Mucosa of stomach (tissue), 1 donor: Measurements from ENCODE around the gene GRK6.
"Not testable (repeated sequence)": the region's sequence is repeated elsewhere in the genome, so short reads cannot be mapped to it uniquely, and the experiment has no call there.

Source experiments
- H3K27me3 ChIP-seq: one replicate; pipeline ENCODE4 v1.7.0; 2013; ENCODE audit warnings: mild to moderate bottlenecking, low read length; ENCODE audit not compliant: control insufficient read depth, insufficient read depth
- H3K36me3 ChIP-seq: one replicate; pipeline ENCODE4 v1.7.0; 2013; ENCODE audit warnings: low read length; ENCODE audit not compliant: control insufficient read depth, insufficient read depth
- H3K4me1 ChIP-seq: one replicate; pipeline ENCODE4 v1.7.0; 2013; ENCODE audit warnings: mild to moderate bottlenecking, low read length; ENCODE audit not compliant: control insufficient read depth, insufficient read depth
- H3K4me3 ChIP-seq: one replicate; pipeline ENCODE4 v1.7.0; 2013; ENCODE audit warnings: low read length
- H3K9ac ChIP-seq: one replicate; pipeline ENCODE4 v1.7.0; 2013; ENCODE audit warnings: mild to moderate bottlenecking, low read length, moderate library complexity
- H3K9me3 ChIP-seq: one replicate; pipeline ENCODE4 v1.7.0; 2013; ENCODE audit warnings: mild to moderate bottlenecking, low read length, moderate library complexity; ENCODE audit not compliant: control insufficient read depth
- donor health status: Pancreatic carcinoma.

The GRK6 gene

DNA sequence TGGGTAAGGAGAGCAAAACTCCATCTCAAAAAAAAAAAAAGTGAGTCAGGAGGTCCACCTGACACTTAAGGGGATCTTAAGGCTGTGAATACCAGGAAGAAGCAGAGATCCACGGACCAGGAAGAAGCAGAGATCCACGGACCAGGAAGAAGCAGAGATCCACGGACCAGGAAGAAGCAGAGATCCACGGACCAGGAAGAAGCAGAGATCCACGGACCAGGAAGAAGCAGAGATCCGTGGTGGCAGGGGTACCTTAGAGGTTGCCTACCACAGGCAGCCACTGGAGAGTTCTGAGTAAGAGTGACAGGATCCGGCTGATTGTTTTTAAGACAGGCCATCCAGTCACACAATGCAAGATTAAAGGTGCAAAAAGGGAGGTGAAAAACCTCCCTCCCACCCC is 6.0 kb upstream of the GRK6 start:
- H3K36me3 ChIP-seq, H3K27me3 ChIP-seq, H3K4me3 ChIP-seq, H3K4me1 ChIP-seq, H3K9ac ChIP-seq, H3K9me3 ChIP-seq: not testable (repeated sequence)

DNA sequence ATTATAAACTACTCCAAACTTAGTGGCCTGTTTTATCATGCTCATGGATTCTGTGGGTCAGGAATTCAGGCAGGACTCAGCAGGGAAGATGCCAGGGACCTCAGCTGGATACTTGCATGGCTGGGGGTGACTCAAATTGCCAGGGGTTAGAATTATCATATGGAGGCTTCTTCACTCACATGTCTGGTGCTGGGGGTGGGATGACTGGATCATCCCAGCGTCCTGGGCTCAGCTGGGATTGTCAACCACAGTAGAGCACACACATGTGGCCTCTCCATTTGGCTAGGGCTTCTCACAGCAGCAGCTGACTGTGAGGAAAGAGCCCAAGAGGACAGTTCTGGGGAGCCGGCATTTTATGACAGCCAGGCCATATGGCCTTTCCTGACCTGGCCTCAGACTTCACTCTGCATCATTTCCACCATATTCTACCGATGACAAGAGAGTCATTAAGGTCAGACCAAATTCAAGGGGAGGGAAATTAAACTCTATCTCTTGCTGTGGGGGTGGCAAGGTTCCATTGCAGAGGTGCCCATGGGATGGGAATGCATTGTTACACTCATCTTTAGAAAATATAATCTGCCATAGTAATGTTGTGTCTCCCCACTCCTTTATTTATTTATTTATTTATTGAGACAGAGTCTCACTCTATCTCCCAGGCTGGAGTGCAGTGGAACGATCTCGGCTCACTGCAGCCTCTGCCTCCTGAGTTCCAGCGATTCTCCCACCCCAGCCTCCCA is 5.2 kb upstream of the GRK6 start:
- Histone ChIP-seq H3K9me3 (no peaks in the 10 kb centered on the region), H3K27me3 (no peaks in the 10 kb centered on the region), H3K4me1 (peaks cover 8% of the 10 kb centered on the region), H3K36me3 (no peaks in the 10 kb centered on the region), H3K4me3 (no peak overlapping the region), H3K9ac (no peak overlapping the region)

DNA sequence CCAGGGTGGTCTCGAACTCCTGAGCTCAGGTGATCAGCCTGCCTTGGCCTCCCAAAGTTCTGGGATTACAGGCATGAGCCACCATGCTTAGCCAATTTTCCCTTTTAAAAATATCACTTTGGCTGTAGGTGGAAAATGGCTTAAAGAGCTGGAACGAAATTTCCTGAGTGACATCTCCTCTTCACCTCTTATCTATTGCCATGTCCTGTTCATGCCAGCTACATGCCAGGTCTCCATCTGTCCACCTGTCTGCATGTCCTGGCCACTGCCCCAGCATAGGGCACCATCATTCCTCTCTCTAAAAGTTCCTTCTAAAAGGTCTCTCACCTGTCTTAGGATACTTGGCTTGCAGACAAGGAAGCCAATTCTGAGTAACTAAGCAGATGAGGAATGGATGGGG is 2.8 kb upstream of the GRK6 start:
- no peak overlapping the region for H3K4me3 ChIP-seq
- H3K9me3 ChIP-seq = no peaks in the 10 kb centered on the region
- H3K36me3 ChIP-seq = no peaks in the 10 kb centered on the region
- peaks cover 23% of the 10 kb centered on the region for H3K4me1 ChIP-seq
- H3K9ac ChIP-seq = no peak overlapping the region
- H3K27me3 ChIP-seq = no peaks in the 10 kb centered on the region

DNA sequence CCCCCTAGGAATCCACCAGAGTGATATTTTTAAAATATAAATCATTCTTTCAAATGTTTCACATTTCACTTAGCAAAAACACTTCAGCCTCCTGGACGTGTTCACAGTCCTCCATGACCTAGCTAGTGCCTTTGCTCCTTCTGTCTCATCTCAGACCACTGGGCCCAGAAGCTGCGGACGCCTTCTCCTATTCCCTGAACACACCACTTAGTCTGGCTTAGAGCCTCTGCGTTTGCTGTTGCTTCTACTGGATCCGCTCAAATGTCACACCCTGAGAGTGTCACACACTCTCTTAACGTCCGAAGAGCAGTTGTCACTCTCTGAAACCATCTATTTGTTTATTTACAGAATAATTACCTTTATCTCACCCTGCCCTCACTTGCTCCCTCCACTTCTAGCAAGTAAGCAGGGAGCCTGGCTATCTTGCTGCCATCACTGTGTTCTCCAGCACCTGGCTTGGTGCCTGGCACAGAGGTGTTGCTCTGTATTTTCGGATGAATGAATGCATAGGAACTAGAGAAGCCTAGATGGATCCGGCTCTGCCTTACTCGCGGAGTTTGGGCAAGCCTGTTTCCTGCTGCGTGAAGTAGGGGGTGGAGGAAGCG is 1.2 kb upstream of the GRK6 start:
- Histone ChIP-seq H3K9ac (peak overlapping the region; percentile 62), H3K4me3 (peak overlapping the region; percentile 26), H3K4me1 (peaks cover 29% of the 10 kb centered on the region), H3K36me3 (no peaks in the 10 kb centered on the region), H3K9me3 (no peaks in the 10 kb centered on the region), H3K27me3 (no peaks in the 10 kb centered on the region)

DNA sequence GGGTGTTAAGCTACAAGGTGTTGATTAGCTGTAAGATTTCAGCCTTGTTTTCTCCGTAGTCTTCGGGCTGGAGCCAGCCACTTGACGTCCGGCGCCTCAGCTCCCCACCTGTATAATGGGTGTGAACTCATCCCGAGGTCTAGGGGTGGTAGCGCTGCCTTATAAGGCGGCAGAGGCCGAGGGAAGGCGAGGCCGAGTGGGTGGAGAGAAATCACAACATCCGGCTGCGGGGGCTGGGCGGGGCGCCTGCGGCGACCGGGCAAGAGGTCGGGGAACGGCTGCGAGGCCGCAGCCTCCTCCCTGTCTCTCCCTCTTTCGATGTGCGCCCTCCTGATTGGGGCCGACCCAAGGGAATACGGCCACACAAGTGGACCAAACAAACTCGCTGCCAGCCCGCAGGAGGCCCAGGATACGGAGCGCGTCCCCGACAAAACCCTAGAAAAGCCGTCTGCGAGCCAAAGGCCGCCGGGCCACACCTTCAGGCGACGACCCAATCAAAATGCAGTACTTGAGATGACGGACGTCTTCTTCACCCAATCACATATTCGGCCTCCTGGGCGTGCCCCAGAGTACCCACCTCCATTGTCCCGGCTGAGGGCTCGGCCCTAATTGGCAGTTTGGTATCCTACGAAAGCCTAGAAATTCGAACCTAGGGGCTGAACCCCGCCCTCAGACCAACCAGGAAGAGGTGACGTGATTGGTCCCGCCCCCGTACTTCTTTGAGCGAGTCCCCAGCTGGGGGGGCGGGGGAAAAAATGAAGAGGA is 493 bp upstream of the GRK6 start:
- H3K9me3 ChIP-seq = no peaks in the 10 kb centered on the region
- H3K27me3 ChIP-seq = no peaks in the 10 kb centered on the region
- peaks cover 29% of the 10 kb centered on the region for H3K4me1 ChIP-seq
- peak overlapping the region; percentile 26 for H3K4me3 ChIP-seq
- peak overlapping the region; percentile 62 for H3K9ac ChIP-seq
- H3K36me3 ChIP-seq = no peaks in the 10 kb centered on the region

DNA sequence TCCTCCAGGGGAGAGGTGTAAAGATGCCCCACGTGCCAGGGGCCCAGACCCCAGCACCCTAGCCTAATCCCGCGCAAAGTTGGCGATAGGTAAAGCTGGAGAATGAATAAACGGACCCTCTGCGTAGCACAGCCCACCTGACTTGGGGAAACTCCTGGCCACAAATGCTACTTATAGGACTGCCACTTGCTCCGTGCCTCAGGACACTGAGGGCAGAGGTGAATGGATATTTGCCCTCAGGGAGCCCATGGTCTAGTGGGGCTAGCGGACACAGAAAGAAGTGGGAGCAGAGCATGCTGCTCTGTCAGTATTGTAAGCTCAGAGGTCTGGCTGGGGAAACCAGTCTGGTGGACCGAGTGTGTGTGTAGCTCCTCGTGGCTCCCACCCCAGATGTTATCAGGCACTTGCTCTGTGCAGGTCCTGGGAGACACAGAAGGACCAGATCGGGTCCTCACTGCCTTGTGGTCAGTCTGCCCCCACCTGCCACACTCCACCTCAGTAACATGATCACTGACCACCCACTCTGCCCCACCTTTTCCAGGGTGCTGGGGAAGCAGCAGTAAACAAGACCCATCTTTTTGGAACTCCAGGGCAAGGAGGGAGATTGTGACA is 841 bp downstream of the GRK6 start:
- H3K4me1 ChIP-seq = peaks cover 37% of the 10 kb centered on the region

DNA sequence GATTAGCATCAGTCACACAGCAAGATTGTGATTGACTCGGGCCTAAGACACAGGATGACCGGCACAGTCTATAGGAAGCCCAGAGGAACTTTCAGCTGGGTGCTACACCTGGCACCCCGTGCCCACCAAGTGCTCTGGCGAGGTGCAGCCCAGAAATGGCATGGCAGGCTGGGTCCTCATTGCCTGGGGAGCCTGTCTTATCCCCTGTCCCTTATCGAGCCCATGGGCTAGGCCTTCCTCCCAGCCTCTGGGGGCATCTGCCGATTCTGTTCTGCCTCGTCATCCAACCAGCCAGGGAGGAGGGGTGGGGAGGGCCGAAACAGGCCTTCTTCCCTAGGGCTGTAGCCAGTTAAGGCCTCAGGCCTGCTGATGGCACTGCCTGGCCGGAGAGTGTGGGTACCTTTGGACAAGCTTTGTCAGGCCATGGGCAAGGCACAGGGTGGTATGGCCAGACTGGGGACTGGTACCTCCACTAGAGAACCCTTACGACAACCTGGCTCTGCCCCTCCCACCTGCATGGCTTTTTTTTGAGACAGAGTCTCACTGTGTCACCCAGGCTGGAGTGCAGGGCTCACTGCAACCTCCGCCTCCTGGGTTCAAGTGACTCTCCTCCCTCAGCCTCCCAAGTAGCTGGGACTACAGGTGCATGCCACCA is 1.6 kb downstream of the GRK6 start:
- Histone ChIP-seq H3K27me3 (no peaks in the 10 kb centered on the region), H3K4me1 (peaks cover 37% of the 10 kb centered on the region), H3K4me3 (no peak overlapping the region), H3K36me3 (peaks cover 3% of the 10 kb centered on the region), H3K9me3 (no peaks in the 10 kb centered on the region), H3K9ac (peak overlapping the region; percentile 25)

More for the DNA sequence above, 841 bp downstream of the GRK6 start:
- Histone ChIP-seq H3K27me3 (no peaks in the 10 kb centered on the region), H3K9ac (peak overlapping the region; percentile 94), H3K4me3 (peak overlapping the region; percentile 99), H3K9me3 (no peaks in the 10 kb centered on the region), H3K36me3 (peaks cover 3% of the 10 kb centered on the region)

DNA sequence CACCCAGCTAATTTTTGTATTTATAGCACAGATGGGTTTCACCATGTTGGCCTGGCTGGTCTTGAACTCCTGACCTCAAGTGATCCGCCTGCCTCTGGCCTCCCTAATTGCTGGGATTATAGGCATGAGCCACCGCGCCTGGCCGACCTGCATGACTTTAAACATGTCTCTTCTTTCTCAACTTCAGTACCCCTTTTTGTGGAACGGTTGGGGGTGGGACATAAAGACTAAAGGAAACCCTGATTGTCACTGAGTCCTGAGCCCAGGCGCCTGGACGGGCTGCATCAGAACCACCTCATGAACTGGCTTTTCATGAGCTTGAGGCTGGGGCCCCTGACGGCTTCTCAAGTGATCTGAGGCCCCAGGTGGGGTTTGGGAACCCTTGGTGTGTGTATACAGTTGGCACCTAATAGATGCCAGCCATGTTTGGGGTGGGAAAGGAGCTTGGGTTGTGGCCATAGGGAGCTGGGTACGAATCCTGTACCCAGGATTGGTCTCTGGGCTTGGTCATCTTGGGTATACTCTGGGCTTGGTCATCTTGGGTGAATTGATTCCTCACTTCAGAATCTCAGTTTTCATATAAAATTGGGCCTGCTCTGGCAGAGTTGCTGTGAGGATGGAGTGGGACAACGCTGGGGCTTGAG is 2.2 kb downstream of the GRK6 start:
- H3K4me3 ChIP-seq = no peak overlapping the region
- H3K9ac ChIP-seq = no peak overlapping the region
- peaks cover 37% of the 10 kb centered on the region for H3K4me1 ChIP-seq
- H3K27me3 ChIP-seq = no peaks in the 10 kb centered on the region
- H3K9me3 ChIP-seq = no peaks in the 10 kb centered on the region
- H3K36me3 ChIP-seq = peaks cover 3% of the 10 kb centered on the region

DNA sequence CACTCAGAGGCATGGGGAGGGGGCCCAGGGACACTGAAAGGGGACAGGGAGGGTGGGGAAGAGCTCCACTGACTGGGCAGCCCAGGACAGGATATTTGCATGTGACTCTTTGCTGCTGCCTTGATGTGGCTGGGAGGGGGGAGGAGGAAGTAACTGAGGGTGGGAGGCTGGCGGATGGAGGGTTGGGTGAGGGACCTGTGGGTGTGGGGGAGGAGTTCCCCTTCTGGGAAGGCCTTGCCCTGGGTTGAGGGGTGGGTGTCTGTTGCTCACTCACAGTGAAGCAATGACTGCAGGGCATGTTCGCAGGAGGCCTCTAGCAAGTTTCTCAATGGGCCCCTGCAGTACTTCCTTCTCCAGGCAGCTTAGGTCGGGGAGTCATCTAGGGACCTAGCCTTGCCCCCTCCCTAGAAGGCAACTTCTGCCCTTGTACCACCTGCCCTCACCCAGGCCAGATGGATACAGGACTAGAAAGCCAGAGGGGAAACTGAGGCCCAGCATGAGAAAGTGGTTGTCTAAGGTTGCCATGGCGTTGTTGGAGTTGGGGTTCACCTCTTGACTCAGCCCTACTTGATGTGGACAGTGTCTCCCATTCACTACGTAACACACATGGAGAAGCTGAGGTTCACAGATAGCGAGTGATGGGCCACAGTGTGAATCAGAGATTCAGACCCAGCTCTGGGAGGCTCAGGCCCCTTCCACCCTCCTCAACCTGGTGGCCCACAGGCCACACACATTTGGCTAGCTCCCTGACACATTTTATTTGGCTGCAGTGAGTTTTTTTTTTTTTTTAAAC is 3.0 kb downstream of the GRK6 start:
- Histone ChIP-seq H3K4me3 (no peak overlapping the region), H3K9ac (peak overlapping the region; percentile 1), H3K27me3 (no peaks in the 10 kb centered on the region), H3K36me3 (peaks cover 10% of the 10 kb centered on the region), H3K9me3 (no peaks in the 10 kb centered on the region), H3K4me1 (peaks cover 37% of the 10 kb centered on the region)

DNA sequence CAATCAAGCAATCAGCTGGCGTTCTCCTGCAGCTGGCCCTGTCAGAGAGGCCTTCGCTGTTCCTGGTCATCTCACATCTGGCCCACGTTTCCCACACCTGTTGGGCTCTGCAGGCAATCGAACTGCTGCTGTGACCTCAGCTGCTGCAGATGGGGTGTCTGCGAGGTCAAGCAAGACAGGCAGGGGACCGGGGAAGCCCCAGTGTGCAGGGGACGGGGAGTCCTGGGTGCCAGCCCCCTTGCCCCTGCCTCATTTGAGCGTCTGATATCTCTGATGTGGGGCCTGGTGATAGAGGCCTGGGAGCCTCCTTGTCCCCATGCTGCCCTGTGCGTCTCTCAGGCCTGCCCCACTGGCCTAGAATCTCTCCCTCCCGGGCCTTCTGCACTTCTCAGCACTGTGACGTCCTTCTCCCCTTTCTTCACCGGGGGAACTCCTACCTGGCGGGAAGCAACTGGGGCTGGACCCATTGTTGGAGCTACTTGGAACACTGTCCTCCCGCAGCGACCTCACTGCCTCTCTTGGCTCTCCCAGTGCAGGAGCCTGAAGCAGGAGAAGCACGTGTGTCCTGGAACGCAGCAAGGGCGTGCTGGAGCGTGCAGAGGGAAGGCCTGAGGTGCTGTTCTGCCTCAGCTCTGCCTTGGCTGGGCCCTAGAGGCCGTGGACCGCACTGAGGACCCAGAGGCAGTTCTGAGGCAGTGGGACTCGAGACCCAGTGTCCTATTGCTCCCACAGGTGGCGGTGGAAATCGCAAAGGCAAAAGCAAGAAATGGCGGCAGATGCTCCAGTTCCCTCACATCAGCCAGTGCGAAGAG is 3.9 kb downstream of the GRK6 start:
- H3K36me3 ChIP-seq = peaks cover 19% of the 10 kb centered on the region
- H3K9me3 ChIP-seq = no peaks in the 10 kb centered on the region
- H3K27me3 ChIP-seq = no peaks in the 10 kb centered on the region
- no peak overlapping the region for H3K4me3 ChIP-seq
- no peak overlapping the region for H3K9ac ChIP-seq
- peaks cover 33% of the 10 kb centered on the region for H3K4me1 ChIP-seq
